ENCODE data around the gene CHCHD6.

The CHCHD6 gene

GRCh38 chr3:126781406-126781805 is 77.4 kb downstream of the CHCHD6 start:
- no peak for TF ChIP-seq SIN3A (IDR thresholded peaks at IDR 0.05; ENCODE audit: borderline replicate concordance, insufficient read depth, low read length)
- no peak for TF ChIP-seq REST (IDR thresholded peaks at IDR 0.05; ENCODE audit: insufficient read depth in 1 of 2, low read depth in 2 of 2, low read length in 2 of 2)
- TF ChIP-seq FOXP2 (optimal IDR thresholded peaks at IDR 0.05; ENCODE audit: borderline replicate concordance, extremely low read depth, extremely low read length, insufficient read depth): no peak
- TF ChIP-seq TAF1 (IDR thresholded peaks at IDR 0.05; ENCODE audit: borderline replicate concordance, insufficient read depth, low read length): no peak
- no peak for TF ChIP-seq POLR2AphosphoS5 (IDR thresholded peaks at IDR 0.05; ENCODE audit: low read depth, low read length)

GRCh38 chr3:126781889-126782491 is 78.0 kb downstream of the CHCHD6 start:
- TF ChIP-seq REST (IDR thresholded peaks at IDR 0.05; ENCODE audit: insufficient read depth in 1 of 2, low read depth in 2 of 2, low read length in 2 of 2): no peak
- TF ChIP-seq FOXP2 (optimal IDR thresholded peaks at IDR 0.05; ENCODE audit: borderline replicate concordance, extremely low read depth, extremely low read length, insufficient read depth): no peak
- no peak for TF ChIP-seq POLR2AphosphoS5 (IDR thresholded peaks at IDR 0.05; ENCODE audit: low read depth, low read length)
- no peak for TF ChIP-seq TAF1 (IDR thresholded peaks at IDR 0.05; ENCODE audit: borderline replicate concordance, insufficient read depth, low read length)
- TF ChIP-seq SIN3A (IDR thresholded peaks at IDR 0.05; ENCODE audit: borderline replicate concordance, insufficient read depth, low read length): no peak

- no peak for TF ChIP-seq REST (IDR thresholded peaks at IDR 0.05; ENCODE audit: insufficient read depth in 1 of 2, low read depth in 2 of 2, low read length in 2 of 2)
- TF ChIP-seq POLR2AphosphoS5 (IDR thresholded peaks at IDR 0.05; ENCODE audit: low read depth, low read length): no peak
- no peak for TF ChIP-seq FOXP2 (optimal IDR thresholded peaks at IDR 0.05; ENCODE audit: borderline replicate concordance, extremely low read depth, extremely low read length, insufficient read depth)
- no peak for TF ChIP-seq SIN3A (IDR thresholded peaks at IDR 0.05; ENCODE audit: borderline replicate concordance, insufficient read depth, low read length)
- no peak for TF ChIP-seq TAF1 (IDR thresholded peaks at IDR 0.05; ENCODE audit: borderline replicate concordance, insufficient read depth, low read length)
These were observed 78.5 kb downstream of the CHCHD6 start for GRCh38 chr3:126782536-126782935.

- TF ChIP-seq POLR2AphosphoS5 (IDR thresholded peaks at IDR 0.05; ENCODE audit: low read depth, low read length): no peak
- TF ChIP-seq FOXP2 (optimal IDR thresholded peaks at IDR 0.05; ENCODE audit: borderline replicate concordance, extremely low read depth, extremely low read length, insufficient read depth): no peak
- no peak for TF ChIP-seq SIN3A (IDR thresholded peaks at IDR 0.05; ENCODE audit: borderline replicate concordance, insufficient read depth, low read length)
- no peak for TF ChIP-seq REST (IDR thresholded peaks at IDR 0.05; ENCODE audit: insufficient read depth in 1 of 2, low read depth in 2 of 2, low read length in 2 of 2)
- TF ChIP-seq TAF1 (IDR thresholded peaks at IDR 0.05; ENCODE audit: borderline replicate concordance, insufficient read depth, low read length): no peak
These were observed 80.2 kb downstream of the CHCHD6 start for GRCh38 chr3:126784254-126784653.
